ENCODE results near the gene TBCK. TPM values are rescaled to one million over a fixed set of nuclear protein-coding genes. Genes with fewer than 3 reads are reported as not detected.

The TBCK gene
- total RNA-seq, 5 donors from 2014 or later (not counting 1 experiment from before 2014, with no cell fraction given): 43.5 to 49.9 (median 48.1) TPM

DNA sequence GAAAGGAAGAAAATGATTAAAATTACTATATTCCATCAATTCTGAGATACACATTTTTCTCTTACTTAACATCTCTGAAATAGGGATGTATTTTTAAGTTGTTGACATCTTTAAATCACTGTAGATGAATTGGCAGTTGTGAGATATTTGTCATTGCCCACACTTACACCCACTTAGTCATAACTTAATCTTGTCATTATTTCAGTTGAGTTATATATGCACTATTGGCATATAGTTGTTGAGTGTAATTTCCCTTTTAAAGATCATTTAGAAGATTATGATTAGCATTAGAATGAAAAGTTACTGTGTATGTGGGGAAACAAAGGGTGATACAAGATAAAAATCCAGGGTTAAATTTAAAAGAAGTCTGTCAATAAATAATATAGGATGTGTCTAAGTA lies 2.5 kb upstream of the TBCK start:
- no peaks in the 10 kb centered on the region for H3K27me3 Mint-ChIP-seq
- POLR2A ChIA-PET: no interaction called here

DNA sequence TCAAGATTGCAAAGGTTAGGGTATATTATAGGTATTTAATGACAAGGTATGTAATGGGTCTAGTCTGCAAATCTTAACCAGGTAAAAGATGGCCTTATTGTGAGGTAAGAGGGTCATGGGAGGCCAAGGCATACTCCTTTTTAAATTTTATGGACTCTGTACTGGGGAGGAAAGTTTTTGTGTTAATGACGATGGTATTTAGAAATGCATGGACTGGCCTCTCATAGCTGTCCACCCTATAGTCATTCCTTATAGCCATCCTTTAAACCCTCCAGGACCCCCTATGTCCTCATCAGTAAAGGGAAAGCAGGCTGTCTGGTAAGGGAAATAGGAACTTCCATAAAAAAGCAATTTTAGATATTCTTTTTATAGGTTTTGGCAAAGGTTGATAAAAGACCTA lies 1.8 kb upstream of the TBCK start:
- Mint-ChIP-seq H3K4me1 (peaks cover 9 to 51% (median 46%) of the 10 kb centered on the region in 3 donors), H3K36me3 (peaks cover 16% of the 10 kb centered on the region), H3K27ac (no peak overlapping the region), H3K27me3 (no peaks in the 10 kb centered on the region), H3K9me3 (peaks cover 0 to 3% (median 0%) of the 10 kb centered on the region in 3 donors), H3K4me3 (no peak overlapping the region)
- WGBS (ENCODE audit: insufficient coverage): no CpG with 5 or more reads among the region's 1 CpG
- ChIA-PET CTCF (no interaction called here), POLR2A (no interaction called here)
- no peak overlapping the region for H3K4me3 ChIP-seq (ENCODE audit: control insufficient read depth in 1 of 2, extremely low read depth in 1 of 2, low read length in 1 of 2)
- DNase-seq (no peak), ATAC-seq (replicated peaks in 1 of 4) (no peak)
- no peaks in the 10 kb centered on the region for H3K27me3 ChIP-seq (replicated peaks in 1 of 2; ENCODE audit: control insufficient read depth in 2 of 2, extremely low read depth in 1 of 2, insufficient read depth in 2 of 2, low read length in 1 of 2)
- no peak overlapping the region for H3K27ac ChIP-seq (ENCODE audit: low read length)
- H3K9me3 ChIP-seq: no peaks in the 10 kb centered on the region
- H3K4me1 ChIP-seq (ENCODE audit: control insufficient read depth in 1 of 2, extremely low read depth in 1 of 2, insufficient read depth in 2 of 2, low read length in 2 of 2): peaks cover 13 to 28% of the 10 kb centered on the region in 2 experiments
- peaks cover 0 to 3% of the 10 kb centered on the region in 2 donors for H3K36me3 ChIP-seq (ENCODE audit: control insufficient read depth in 2 of 2, extremely low read depth in 1 of 2, insufficient read depth in 1 of 2, low read length in 1 of 2)

More for the DNA sequence above, 2.5 kb upstream of the TBCK start:
- Mint-ChIP-seq H3K36me3 (peaks cover 16% of the 10 kb centered on the region), H3K4me1 (peaks cover 3 to 51% (median 44%) of the 10 kb centered on the region in 3 donors), H3K9me3 (peaks cover 0 to 3% (median 0%) of the 10 kb centered on the region in 3 donors), H3K27ac (no peak overlapping the region), H3K4me3 (peak overlapping the region in 1 of 3 donors; percentile 21)
- peaks cover 0 to 3% of the 10 kb centered on the region in 2 donors for H3K36me3 ChIP-seq (ENCODE audit: control insufficient read depth in 2 of 2, extremely low read depth in 1 of 2, insufficient read depth in 1 of 2, low read length in 1 of 2)
- peaks cover 13 to 28% of the 10 kb centered on the region in 2 experiments for H3K4me1 ChIP-seq (ENCODE audit: control insufficient read depth in 1 of 2, extremely low read depth in 1 of 2, insufficient read depth in 2 of 2, low read length in 2 of 2)
- H3K27ac ChIP-seq (ENCODE audit: low read length): no peak overlapping the region
- ATAC-seq (replicated peaks in 1 of 4): no peak
- H3K9me3 ChIP-seq: no peaks in the 10 kb centered on the region
- no peak overlapping the region for H3K4me3 ChIP-seq (ENCODE audit: control insufficient read depth in 1 of 2, extremely low read depth in 1 of 2, low read length in 1 of 2)
- CTCF ChIA-PET: interaction anchor here in 1 of 2 donors (0.8 kb wide), 1 partner anchor 10 kb away, joined by 4 read pairs; no protein-coding TSS in a partner anchor
- H3K27me3 ChIP-seq (replicated peaks in 1 of 2; ENCODE audit: control insufficient read depth in 2 of 2, extremely low read depth in 1 of 2, insufficient read depth in 2 of 2, low read length in 1 of 2): no peaks in the 10 kb centered on the region
- no peak for DNase-seq

DNA sequence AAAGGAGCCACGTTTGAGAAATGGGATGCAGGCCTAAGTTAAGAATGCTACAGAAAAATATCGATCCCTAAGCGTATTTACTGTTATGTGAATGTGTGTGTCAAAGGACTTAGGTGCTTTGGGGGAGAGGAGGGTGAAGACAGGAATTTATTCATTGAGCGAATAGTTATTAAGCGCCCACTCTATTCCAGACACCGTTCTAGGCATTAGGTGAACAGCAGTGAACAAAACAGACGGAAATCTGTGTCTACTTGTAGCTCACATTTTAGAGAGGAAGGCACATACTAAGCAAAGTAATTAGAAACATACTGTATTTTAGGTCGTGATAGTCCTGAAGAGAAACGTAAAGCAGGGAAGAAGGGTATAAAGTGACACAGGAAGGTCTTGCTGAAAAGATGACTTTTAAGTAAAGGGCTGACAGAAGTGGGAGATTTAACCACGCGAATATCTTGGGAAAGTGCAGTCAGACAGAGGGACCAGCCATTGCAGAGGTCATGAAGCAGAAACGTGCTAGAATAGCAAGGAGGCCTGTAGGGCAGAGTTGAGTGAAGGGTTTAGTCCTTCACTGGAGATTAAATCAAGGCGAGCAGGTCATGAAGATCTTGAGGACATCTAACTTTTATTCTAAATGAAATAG lies 882 bp upstream of the TBCK start:
- no peak for ATAC-seq (replicated peaks in 1 of 4)
- no peak overlapping the region for H3K27ac Mint-ChIP-seq
- ChIA-PET POLR2A (interaction anchor here (0.5 to 0.6 kb wide), 3 partner anchors 10 to 13 kb away, joined by 3 to 5 read pairs (median 3); no protein-coding TSS in a partner anchor), CTCF (no interaction called here)
- WGBS (ENCODE audit: insufficient coverage): 5% methylated on average over 5 of the region's 13 CpGs
- Histone ChIP-seq H3K9me3 (no peaks in the 10 kb centered on the region), H3K36me3 (ENCODE audit: control insufficient read depth in 2 of 2, extremely low read depth in 1 of 2, insufficient read depth in 1 of 2, low read length in 1 of 2) (peaks cover 0 to 3% of the 10 kb centered on the region in 2 donors), H3K4me1 (ENCODE audit: control insufficient read depth in 1 of 2, extremely low read depth in 1 of 2, insufficient read depth in 2 of 2, low read length in 2 of 2) (peaks cover 8 to 28% of the 10 kb centered on the region in 2 experiments), H3K27ac (ENCODE audit: low read length) (peak overlapping the region; percentile 94), H3K4me3 (ENCODE audit: control insufficient read depth in 1 of 2, extremely low read depth in 1 of 2, low read length in 1 of 2) (peak overlapping the region; percentile 79 to 93), H3K27me3 (replicated peaks in 1 of 2; ENCODE audit: control insufficient read depth in 2 of 2, extremely low read depth in 1 of 2, insufficient read depth in 2 of 2, low read length in 1 of 2) (no peaks in the 10 kb centered on the region)
- no peak for DNase-seq
- H3K4me3 Mint-ChIP-seq: no peak overlapping the region
- H3K4me1 Mint-ChIP-seq: peaks cover 18 to 53% (median 48%) of the 10 kb centered on the region in 3 donors
- H3K36me3 Mint-ChIP-seq: peaks cover 14% of the 10 kb centered on the region
- no peaks in the 10 kb centered on the region for H3K27me3 Mint-ChIP-seq
- H3K9me3 Mint-ChIP-seq: peaks cover 0 to 3% (median 0%) of the 10 kb centered on the region in 3 donors

DNA sequence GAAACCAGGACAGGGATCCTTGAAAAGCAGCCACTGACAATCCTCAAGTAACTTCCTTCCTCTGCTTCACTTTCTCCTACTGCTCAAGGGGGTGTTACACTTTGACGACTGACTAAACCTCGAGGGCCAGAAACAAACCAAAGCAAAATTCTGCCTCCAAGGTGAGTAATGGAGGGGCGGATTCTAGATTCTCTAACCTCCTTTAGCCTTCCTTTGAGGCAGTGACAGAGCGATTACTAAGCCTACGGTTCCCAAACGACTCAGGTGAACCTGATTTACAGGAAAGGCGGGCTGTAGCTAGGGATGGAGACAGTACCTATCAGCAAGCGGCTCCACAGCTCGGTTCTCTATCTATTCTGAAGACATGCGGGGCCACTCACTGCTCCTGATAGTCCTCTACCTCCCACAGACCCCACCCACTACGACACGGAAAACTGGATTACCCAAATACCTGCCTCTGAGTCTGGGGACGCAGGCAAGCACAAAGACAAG lies 487 bp downstream of the TBCK start:
- H3K27ac Mint-ChIP-seq: no peak overlapping the region
- ATAC-seq (replicated peaks in 1 of 4) (peak; percentile 20 to 31 (median 24)), DNase-seq (peak in 11 of 35 experiments; percentile 1 to 60 (median 11))
- peaks cover 0 to 3% (median 0%) of the 10 kb centered on the region in 3 donors for H3K9me3 Mint-ChIP-seq
- 1% methylated on average over 10 of the region's 13 CpGs for WGBS (ENCODE audit: insufficient coverage)
- Histone ChIP-seq H3K9me3 (no peaks in the 10 kb centered on the region), H3K27me3 (replicated peaks in 1 of 2; ENCODE audit: control insufficient read depth in 2 of 2, extremely low read depth in 1 of 2, insufficient read depth in 2 of 2, low read length in 1 of 2) (no peaks in the 10 kb centered on the region), H3K27ac (ENCODE audit: low read length) (peak overlapping the region; percentile 94), H3K4me3 (ENCODE audit: control insufficient read depth in 1 of 2, extremely low read depth in 1 of 2, low read length in 1 of 2) (peak overlapping the region; percentile 79 to 93), H3K4me1 (ENCODE audit: control insufficient read depth in 1 of 2, extremely low read depth in 1 of 2, insufficient read depth in 2 of 2, low read length in 2 of 2) (peaks cover 7 to 28% of the 10 kb centered on the region in 2 experiments), H3K36me3 (ENCODE audit: control insufficient read depth in 2 of 2, extremely low read depth in 1 of 2, insufficient read depth in 1 of 2, low read length in 1 of 2) (peaks cover 0 to 3% of the 10 kb centered on the region in 2 donors)
- ChIA-PET CTCF (interaction anchor here in 1 of 2 donors (0.6 to 1.8 kb wide), 3 partner anchors 12 to 842 kb away, joined by 3 to 12 read pairs (median 3); partner anchors contain the start of gene PPA2), POLR2A (interaction anchor here (0.5 to 1.4 kb wide), 2 partner anchors 12 to 634 kb away, joined by 5 read pairs; no protein-coding TSS in a partner anchor)
- H3K27me3 Mint-ChIP-seq: no peaks in the 10 kb centered on the region
- H3K4me3 Mint-ChIP-seq: no peak overlapping the region
- H3K36me3 Mint-ChIP-seq: peaks cover 5% of the 10 kb centered on the region
- H3K4me1 Mint-ChIP-seq: peaks cover 18 to 52% (median 47%) of the 10 kb centered on the region in 3 donors

DNA sequence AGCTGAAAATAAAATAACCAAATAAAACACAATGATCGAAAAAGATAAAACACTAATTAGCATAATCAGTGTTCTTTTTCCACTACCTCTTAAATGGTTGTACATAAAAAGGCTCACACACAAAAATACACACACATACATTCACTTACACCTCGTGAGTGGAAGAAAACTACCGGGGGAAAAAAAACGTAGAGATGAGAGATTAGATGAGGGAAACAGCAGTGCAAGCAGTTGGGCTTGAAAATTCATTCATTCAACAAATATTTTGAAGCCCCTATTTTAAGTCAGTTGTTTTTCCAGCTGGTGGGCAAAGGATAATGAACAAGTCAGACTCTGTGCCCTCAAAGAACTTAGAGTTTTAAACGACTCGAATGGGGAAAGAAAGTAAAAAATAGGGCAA lies 1.0 kb downstream of the TBCK start:
- Histone ChIP-seq H3K9me3 (no peaks in the 10 kb centered on the region), H3K4me3 (ENCODE audit: control insufficient read depth in 1 of 2, extremely low read depth in 1 of 2, low read length in 1 of 2) (peak overlapping the region in 1 of 2 donors; percentile 79), H3K4me1 (ENCODE audit: control insufficient read depth in 1 of 2, extremely low read depth in 1 of 2, insufficient read depth in 2 of 2, low read length in 2 of 2) (peaks cover 7 to 28% of the 10 kb centered on the region in 2 experiments), H3K36me3 (ENCODE audit: control insufficient read depth in 2 of 2, extremely low read depth in 1 of 2, insufficient read depth in 1 of 2, low read length in 1 of 2) (no peaks in the 10 kb centered on the region), H3K27me3 (replicated peaks in 1 of 2; ENCODE audit: control insufficient read depth in 2 of 2, extremely low read depth in 1 of 2, insufficient read depth in 2 of 2, low read length in 1 of 2) (no peaks in the 10 kb centered on the region), H3K27ac (ENCODE audit: low read length) (peak overlapping the region; percentile 94)
- H3K27ac Mint-ChIP-seq: no peak overlapping the region
- no peaks in the 10 kb centered on the region for H3K27me3 Mint-ChIP-seq
- CTCF ChIA-PET: interaction anchor here in 1 of 2 donors (1.8 kb wide), 1 partner anchor 13 kb away, joined by 12 read pairs; no protein-coding TSS in a partner anchor
- DNase-seq (peak in 1 of 35 experiments; percentile 12), ATAC-seq (replicated peaks in 1 of 4) (no peak)
- no peaks in the 10 kb centered on the region for H3K36me3 Mint-ChIP-seq
- WGBS (ENCODE audit: insufficient coverage): 100% methylated on average over 1 of the region's 6 CpGs
- H3K4me1 Mint-ChIP-seq: peaks cover 18 to 51% (median 47%) of the 10 kb centered on the region in 3 donors
- no peaks in the 10 kb centered on the region for H3K9me3 Mint-ChIP-seq
- no peak overlapping the region for H3K4me3 Mint-ChIP-seq
- POLR2A ChIA-PET: interaction anchor here in 1 of 2 donors (1.4 kb wide), 1 partner anchor 13 kb away, joined by 5 read pairs; no protein-coding TSS in a partner anchor

DNA sequence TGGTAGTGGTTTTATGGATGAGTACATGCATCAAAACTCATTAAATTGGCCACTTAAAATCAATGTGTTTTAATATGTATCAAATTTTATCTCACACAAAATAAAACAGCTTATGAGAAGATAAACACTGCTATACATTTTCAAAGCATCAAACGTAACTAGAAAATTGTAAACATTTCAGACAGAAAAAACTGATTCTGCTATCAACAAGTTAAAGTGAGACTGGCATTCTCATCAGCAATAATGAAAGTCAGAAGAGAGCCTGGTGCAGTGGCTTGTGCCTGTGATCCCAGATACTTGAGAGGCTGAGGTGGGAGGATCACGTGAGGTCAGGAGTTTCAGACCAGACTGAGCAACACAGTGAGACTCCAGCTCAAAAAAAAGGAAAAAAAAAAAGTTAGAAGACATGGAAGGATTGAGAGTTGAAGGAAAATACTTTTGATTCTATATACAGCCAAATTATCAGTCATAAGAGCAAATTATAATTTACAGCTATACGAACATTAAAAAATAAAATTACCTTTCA lies 2.9 kb downstream of the TBCK start:
- no peaks in the 10 kb centered on the region for H3K9me3 Mint-ChIP-seq

More for the DNA sequence above, 2.9 kb downstream of the TBCK start:
- H3K4me3 Mint-ChIP-seq: no peak overlapping the region
- H3K27me3 Mint-ChIP-seq: no peaks in the 10 kb centered on the region
- no CpG with 5 or more reads among the region's 3 CpGs for WGBS (ENCODE audit: insufficient coverage)
- peaks cover 7 to 23% of the 10 kb centered on the region in 2 experiments for H3K4me1 ChIP-seq (ENCODE audit: control insufficient read depth in 1 of 2, extremely low read depth in 1 of 2, insufficient read depth in 2 of 2, low read length in 2 of 2)
- no peak overlapping the region for H3K4me3 ChIP-seq (ENCODE audit: control insufficient read depth in 1 of 2, extremely low read depth in 1 of 2, low read length in 1 of 2)
- peak overlapping the region; percentile 17 to 82 for H3K27ac Mint-ChIP-seq
- peaks cover 0 to 5% of the 10 kb centered on the region in 2 donors for H3K36me3 ChIP-seq (ENCODE audit: control insufficient read depth in 2 of 2, extremely low read depth in 1 of 2, insufficient read depth in 1 of 2, low read length in 1 of 2)
- DNase-seq: no peak
- no peaks in the 10 kb centered on the region for H3K27me3 ChIP-seq (replicated peaks in 1 of 2; ENCODE audit: control insufficient read depth in 2 of 2, extremely low read depth in 1 of 2, insufficient read depth in 2 of 2, low read length in 1 of 2)
- no peak for ATAC-seq (replicated peaks in 1 of 4)
- peaks cover 18 to 49% (median 46%) of the 10 kb centered on the region in 3 donors for H3K4me1 Mint-ChIP-seq
- H3K36me3 Mint-ChIP-seq: peaks cover 5% of the 10 kb centered on the region
- no peak overlapping the region for H3K27ac ChIP-seq (ENCODE audit: low read length)
- CTCF ChIA-PET: interaction anchor here in 1 of 2 donors (0.6 kb wide), 1 partner anchor 8 kb away, joined by 3 read pairs; no protein-coding TSS in a partner anchor
- H3K9me3 ChIP-seq: no peaks in the 10 kb centered on the region
- POLR2A ChIA-PET: interaction anchor here in 1 of 2 donors (0.5 kb wide), 1 partner anchor 25 kb away, joined by 3 read pairs; no protein-coding TSS in a partner anchor
